ENCODE results near the gene FAM221B. TPM values are rescaled to one million over a fixed set of nuclear protein-coding genes. Genes with fewer than 3 reads are reported as not detected.

FAM221B gene
- total RNA-seq, 4 donors from 2014 or later, result not detected

GRCh38 chr9:35826071-35826701 is 2.3 kb downstream of the FAM221B start:
- ATAC-seq (ENCODE audit: low FRiP score) (peak; percentile 41), DNase-seq (ENCODE audit: low spot score) (no peak)
- no peak for TF ChIP-seq CTCF (IDR thresholded peaks at IDR 0.05)

- no peak for TF ChIP-seq CTCF (IDR thresholded peaks at IDR 0.05)
- no peak for ATAC-seq (ENCODE audit: low FRiP score)
- no peak for DNase-seq (ENCODE audit: low spot score)
Measured at GRCh38 chr9:35822926-35823325, 5.6 kb downstream of the FAM221B start.

GRCh38 chr9:35820076-35820475 is 8.5 kb downstream of the FAM221B start:
- no peak for DNase-seq (ENCODE audit: low spot score)

GRCh38 chr9:35818341-35818740 is 10.2 kb downstream of the FAM221B start:
- no peak for TF ChIP-seq CTCF (IDR thresholded peaks at IDR 0.05)

More at GRCh38 chr9:35820076-35820475, 8.5 kb downstream of the FAM221B start:
- ATAC-seq (ENCODE audit: low FRiP score), result no peak
- TF ChIP-seq CTCF (IDR thresholded peaks at IDR 0.05), result no peak

GRCh38 chr9:35816708-35817107 is 11.8 kb downstream of the FAM221B start:
- no peak for DNase-seq (ENCODE audit: low spot score)
- no peak for ATAC-seq (ENCODE audit: low FRiP score)
- TF ChIP-seq CTCF (IDR thresholded peaks at IDR 0.05), result no peak

More at GRCh38 chr9:35818341-35818740, 10.2 kb downstream of the FAM221B start:
- no peak for DNase-seq (ENCODE audit: low spot score)
- no peak for ATAC-seq (ENCODE audit: low FRiP score)

GRCh38 chr9:35814841-35815543 is 13.5 kb downstream of the FAM221B start, which contains the start of gene HINT2:
Gene HINT2, minus strand, starts transcription at chr9:35815042. Its CDS starts 63 bp downstream, at chr9:35814979.
- peak; percentile 94 for DNase-seq (ENCODE audit: low spot score)
- ATAC-seq (ENCODE audit: low FRiP score), result peak; percentile 96
- no peak for TF ChIP-seq CTCF (IDR thresholded peaks at IDR 0.05)

Data from omental fat pad (tissue), 4 donors.